Kidney (tissue), 14 donors: ENCODE data around the gene POLD1. TPM values are rescaled to one million over a fixed set of nuclear protein-coding genes. Genes with fewer than 3 reads are reported as not detected.
A peak's percentile ranks its signal among the peaks of the same experiment; 100 is the strongest.
"Not testable (repeated sequence)": the region's sequence is repeated elsewhere in the genome, so short reads cannot be mapped to it uniquely, and the experiment has no call there.

Experiments used
- DNase-seq, 5 donors: peaks; one replicate each; pipeline ENCODE4 v3.0.0-alpha.2; 2013 to 2020
- FAIRE-seq: peaks from 2 replicates; lab custom pipeline; 2012; peaks lifted over from hg19 to GRCh38; lab: Jason Lieb, UNC
- H3K27ac ChIP-seq, 2 donors: one replicate each; pipeline ENCODE4 v1.7.0; 2013; ENCODE audit warnings: low read depth in 2 of 2, low read length in 2 of 2, inconsistent platforms in 1 of 2
- H3K27me3 ChIP-seq: one replicate; pipeline ENCODE4 v1.7.1; 2013; ENCODE audit warnings: low read length, inconsistent platforms; ENCODE audit not compliant: control insufficient read depth, insufficient read depth
- H3K36me3 ChIP-seq, 3 donors: one replicate each; pipeline versions ENCODE4 v1.7.0 to v1.7.1; 2013; ENCODE audit warnings: low read length in 3 of 3, control low read depth in 1 of 3, inconsistent platforms in 1 of 3; ENCODE audit not compliant: insufficient read depth in 3 of 3, control insufficient read depth in 2 of 3
- H3K4me1 ChIP-seq, 3 donors: one replicate each; pipeline versions ENCODE4 v1.7.0 to v1.7.1; 2013; ENCODE audit warnings: low read length in 3 of 3, inconsistent platforms in 1 of 3, low read depth in 1 of 3; ENCODE audit not compliant: control insufficient read depth in 2 of 3, insufficient read depth in 2 of 3
- H3K4me3 ChIP-seq, 3 donors: one replicate each; pipeline versions ENCODE4 v1.7.0 to v1.8.1; 2013; ENCODE audit warnings: low read length in 3 of 3, control low read depth in 1 of 3, inconsistent platforms in 1 of 3
- H3K9ac ChIP-seq, 3 donors: one replicate each; pipeline versions ENCODE4 v1.7.0 to v1.7.1; 2013; ENCODE audit warnings: low read length in 3 of 3, control low read depth in 1 of 3, inconsistent platforms in 1 of 3
- H3K9me3 ChIP-seq, 3 donors: one replicate each; pipeline versions ENCODE4 v1.7.0 to v1.7.1; 2013; ENCODE audit warnings: low read length in 3 of 3, control low read depth in 1 of 3, inconsistent platforms in 1 of 3; ENCODE audit not compliant: control insufficient read depth in 2 of 3, insufficient read depth in 1 of 3
- intact Hi-C: fragments of 100-400 bp; cut with DNase I; formaldehyde crosslinking; loops from one replicate; pipeline ENCODE4 v1.11.1; 2022
- polyA plus RNA-seq: library from polyadenylated mRNA; stranded (reverse); fragments of 350-450 nt; fragmentation: Illumina TruSeq; extraction: RNeasy Lipid Tissue Mini Kit (QIAGEN cat#74804); gene quantifications from one replicate; pipeline ENCODE4 v1.2.3, GENCODE V29; 2014; ENCODE audit warnings: low read depth, low replicate concordance; ENCODE audit not compliant: insufficient read depth
- total RNA-seq: library from RNA; stranded (reverse); fragmentation: NEBNext Ultra II Directional; extraction: Animal tissue kit (Norgen Biotek cat#: 25700); gene quantifications from one replicate; pipeline ENCODE4 v1.2.1, GENCODE V29; 2021
- TF ChIP-seq, protein P1 (sequence below): IDR thresholded peaks from 3 replicates; pipeline ENCODE4 v1.5.1; 2012; ENCODE audit warnings: mild to moderate bottlenecking, moderate library complexity, borderline replicate concordance; ENCODE audit not compliant: insufficient read depth; ENCODE audit errors: extremely low read depth
- donor health status: control.
- donor health status: control.
- donor health status: control.
- donor health status: control.
- donor health status: control.
- donor health status: DM: yes; HTN: yes; CAD: no.
- donor health status: Normal renal cell carcinoma (clear cell type).

POLD1 gene
- total and polyA plus RNA-seq, 2 donors from 2014 or later: 17.8 to 22.1 TPM

DNA sequence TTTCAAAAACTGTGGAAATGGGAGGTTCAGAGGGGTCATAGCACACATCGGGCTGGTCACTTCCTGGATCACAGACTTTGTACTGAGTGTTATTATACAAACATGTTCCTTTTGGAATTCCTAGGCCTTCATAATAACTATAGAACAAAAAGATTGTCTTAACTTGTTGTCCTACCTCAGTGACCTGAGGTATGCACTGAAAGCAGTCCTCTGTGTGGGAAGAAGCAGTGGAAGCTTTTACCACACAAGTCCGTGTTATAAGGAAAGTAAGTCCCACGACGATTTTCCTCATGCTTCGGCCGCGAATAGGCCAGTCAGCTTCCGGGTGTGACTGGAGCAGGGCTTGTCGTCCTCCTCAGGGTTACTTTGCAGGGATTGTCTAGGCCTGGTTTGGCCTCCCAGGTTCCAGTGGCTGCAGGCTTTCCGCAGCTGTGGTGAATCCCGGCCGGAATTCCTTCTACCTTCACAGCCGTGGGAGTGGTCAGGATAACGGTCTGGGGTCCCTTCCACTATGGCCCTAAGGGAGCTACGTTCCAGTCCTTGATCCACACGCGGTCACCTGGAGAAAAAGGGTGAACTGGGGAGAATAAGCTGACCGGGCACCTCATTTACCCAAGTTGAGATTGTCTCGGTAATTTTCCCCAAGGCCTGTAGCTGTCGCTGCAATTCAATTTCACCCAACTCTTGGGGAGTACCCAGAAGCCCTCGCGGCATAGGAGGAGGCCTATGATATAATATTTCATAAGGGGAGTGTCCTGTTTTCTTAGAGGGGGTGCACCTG, 34.7 kb upstream of the POLD1 start:
- H3K4me3 ChIP-seq: no peak overlapping the region
- no peak overlapping the region for H3K9ac ChIP-seq
- DNase-seq (peak in 1 of 5 donors; percentile 15), FAIRE-seq (no peak)
- intact Hi-C loops: no loop called here
- peaks cover 0 to 6% (median 0%) of the 10 kb centered on the region in 3 donors for H3K9me3 ChIP-seq
- TF ChIP-seq, protein P1, sequence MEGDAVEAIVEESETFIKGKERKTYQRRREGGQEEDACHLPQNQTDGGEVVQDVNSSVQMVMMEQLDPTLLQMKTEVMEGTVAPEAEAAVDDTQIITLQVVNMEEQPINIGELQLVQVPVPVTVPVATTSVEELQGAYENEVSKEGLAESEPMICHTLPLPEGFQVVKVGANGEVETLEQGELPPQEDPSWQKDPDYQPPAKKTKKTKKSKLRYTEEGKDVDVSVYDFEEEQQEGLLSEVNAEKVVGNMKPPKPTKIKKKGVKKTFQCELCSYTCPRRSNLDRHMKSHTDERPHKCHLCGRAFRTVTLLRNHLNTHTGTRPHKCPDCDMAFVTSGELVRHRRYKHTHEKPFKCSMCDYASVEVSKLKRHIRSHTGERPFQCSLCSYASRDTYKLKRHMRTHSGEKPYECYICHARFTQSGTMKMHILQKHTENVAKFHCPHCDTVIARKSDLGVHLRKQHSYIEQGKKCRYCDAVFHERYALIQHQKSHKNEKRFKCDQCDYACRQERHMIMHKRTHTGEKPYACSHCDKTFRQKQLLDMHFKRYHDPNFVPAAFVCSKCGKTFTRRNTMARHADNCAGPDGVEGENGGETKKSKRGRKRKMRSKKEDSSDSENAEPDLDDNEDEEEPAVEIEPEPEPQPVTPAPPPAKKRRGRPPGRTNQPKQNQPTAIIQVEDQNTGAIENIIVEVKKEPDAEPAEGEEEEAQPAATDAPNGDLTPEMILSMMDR: no peak
- peaks cover 0 to 22% (median 4%) of the 10 kb centered on the region in 3 donors for H3K4me1 ChIP-seq
- H3K27me3 ChIP-seq: no peaks in the 10 kb centered on the region
- peak overlapping the region; percentile 78 to 79 for H3K27ac ChIP-seq
- H3K36me3 ChIP-seq: peaks cover 0 to 2% (median 0%) of the 10 kb centered on the region in 3 donors

DNA sequence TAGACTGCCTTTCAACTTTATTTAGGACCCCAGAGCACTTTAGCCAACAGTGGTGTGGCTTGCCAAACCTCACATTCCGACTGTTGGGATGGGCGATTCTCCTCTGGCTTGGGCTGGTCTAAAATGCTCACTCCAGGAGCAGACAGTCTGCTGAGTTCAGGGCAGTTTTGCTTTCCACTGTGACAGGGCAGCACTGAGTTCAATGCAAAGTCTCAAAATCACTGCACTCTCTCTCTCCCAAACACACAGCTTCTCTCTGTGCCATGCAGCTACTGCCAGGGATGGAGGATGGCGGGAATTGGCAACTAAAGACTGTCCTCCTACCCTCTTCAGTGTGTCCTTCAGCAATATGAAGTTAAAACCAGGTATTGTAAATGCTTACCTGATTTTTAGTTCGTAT, 31.9 kb upstream of the POLD1 start:
- TF ChIP-seq, protein P1: no peak
- Histone ChIP-seq H3K4me1 (peaks cover 0 to 22% (median 4%) of the 10 kb centered on the region in 3 donors), H3K27me3 (no peaks in the 10 kb centered on the region), H3K9me3 (no peaks in the 10 kb centered on the region), H3K36me3 (no peaks in the 10 kb centered on the region), H3K27ac (peak overlapping the region in 1 of 2 donors; percentile 9), H3K4me3 (no peak overlapping the region), H3K9ac (no peak overlapping the region)
- FAIRE-seq (no peak), DNase-seq (no peak)
- intact Hi-C loops: no loop called here

DNA sequence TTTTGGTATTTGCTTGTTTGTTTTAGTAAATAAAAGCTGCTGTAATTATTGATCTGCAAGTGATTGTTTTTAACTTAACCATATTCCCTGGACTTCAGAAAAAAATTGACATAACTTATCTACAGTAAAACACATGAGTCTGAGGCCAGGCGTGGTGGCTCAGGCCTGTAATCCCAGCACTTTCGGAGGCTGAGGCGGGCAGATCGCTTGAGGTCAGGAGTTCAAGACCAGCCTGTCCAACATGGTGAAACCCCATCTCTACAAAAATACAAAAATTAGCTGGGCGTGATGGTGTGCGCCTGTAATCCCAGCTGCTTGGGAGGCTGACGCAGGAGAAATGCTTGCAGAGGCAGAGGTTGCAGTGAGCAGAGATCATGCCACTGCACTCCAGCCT, 30.7 kb upstream of the POLD1 start:
- intact Hi-C loops, FAIRE-seq: not testable (repeated sequence)

DNA sequence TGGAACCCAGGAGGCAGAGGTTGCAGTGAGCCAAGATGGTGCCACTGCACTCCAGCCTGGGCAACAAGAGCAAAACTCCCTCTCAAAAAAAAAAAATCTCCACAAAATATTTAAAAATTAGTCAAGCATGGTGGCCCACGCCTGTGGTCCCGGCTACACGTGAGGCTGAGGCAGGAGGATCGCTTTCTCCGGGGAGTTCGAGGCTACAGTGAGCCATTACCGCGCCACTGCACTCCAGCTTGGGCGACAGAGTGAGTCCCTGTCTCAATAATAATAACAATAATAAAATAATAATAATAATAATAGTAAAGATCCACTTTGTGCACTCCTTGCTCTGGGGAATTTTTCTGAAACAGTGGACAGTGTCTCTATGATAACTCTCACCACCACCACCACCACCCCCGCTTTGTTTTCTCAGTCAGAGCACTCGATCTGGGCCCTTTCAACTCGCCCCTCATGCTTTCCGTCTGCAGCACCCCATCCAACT, 27.4 kb upstream of the POLD1 start:
- H3K9me3 ChIP-seq: no peaks in the 10 kb centered on the region
- H3K9ac ChIP-seq: no peak overlapping the region
- peaks cover 0 to 6% (median 2%) of the 10 kb centered on the region in 3 donors for H3K4me1 ChIP-seq
- DNase-seq (no peak), FAIRE-seq (no peak)
- intact Hi-C loops: no loop called here
- H3K27ac ChIP-seq: no peak overlapping the region
- no peaks in the 10 kb centered on the region for H3K27me3 ChIP-seq
- no peaks in the 10 kb centered on the region for H3K36me3 ChIP-seq
- H3K4me3 ChIP-seq: no peak overlapping the region
- TF ChIP-seq, protein P1: no peak

More for the DNA sequence above, 30.7 kb upstream of the POLD1 start:
- H3K4me1 ChIP-seq: peaks cover 0 to 22% (median 6%) of the 10 kb centered on the region in 3 donors
- H3K27ac ChIP-seq, H3K9ac ChIP-seq, DNase-seq, H3K36me3 ChIP-seq, H3K9me3 ChIP-seq, H3K4me3 ChIP-seq, H3K27me3 ChIP-seq: not testable (repeated sequence)
